ENCODE data around the gene CBLC. TPM values are rescaled to one million over a fixed set of nuclear protein-coding genes. Genes with fewer than 3 reads are reported as not detected.
A peak's percentile ranks its signal among the peaks of the same experiment; 100 is the strongest.

CBLC gene
- total RNA-seq, 1 donor from 2014 or later, result 16.2 TPM

DNA sequence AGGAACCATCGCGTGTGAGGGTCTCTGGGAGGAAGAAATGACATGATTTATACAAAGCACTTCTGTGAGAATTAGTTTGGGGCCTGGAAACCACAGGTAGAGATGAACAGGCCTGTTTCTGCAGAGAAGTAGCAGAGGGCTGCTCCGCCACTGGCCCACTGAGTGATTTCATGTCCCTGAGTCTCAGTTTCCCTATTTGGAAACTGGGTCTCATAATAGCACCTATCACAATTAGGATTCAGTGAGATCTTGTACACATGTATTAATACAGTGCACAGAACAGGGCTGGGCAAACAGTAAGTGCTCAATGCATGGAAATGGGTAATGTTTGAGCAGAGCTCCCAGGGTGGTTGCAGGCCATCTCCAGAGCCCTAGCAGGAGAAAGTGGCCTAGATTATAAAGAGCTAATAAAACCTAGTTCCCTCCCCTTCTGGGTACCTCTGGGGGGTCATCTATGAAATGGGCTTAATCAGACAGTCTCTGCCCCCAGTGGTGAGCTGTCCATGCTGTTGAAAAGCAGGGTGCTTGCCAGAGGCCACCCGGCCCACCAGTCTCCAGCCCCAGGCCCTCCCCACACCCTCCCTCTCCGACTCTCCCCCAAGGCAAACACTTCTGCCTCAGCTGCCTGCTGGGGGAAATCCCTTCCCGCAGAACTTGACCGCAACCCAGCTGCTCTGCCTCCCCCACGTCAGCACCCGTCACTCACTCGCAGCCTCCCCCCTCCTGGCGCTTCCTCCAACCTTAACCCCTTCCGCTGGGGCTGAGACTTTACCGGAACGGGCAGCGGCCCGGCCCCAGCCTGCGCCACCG is 24.7 kb upstream of the CBLC start:
- H3K27me3 Mint-ChIP-seq, result peaks cover 62% of the 10 kb centered on the region
- H3K4me1 Mint-ChIP-seq (ENCODE audit: low read depth), result peaks cover 15% of the 10 kb centered on the region
- TF ChIP-seq CTCF (IDR thresholded peaks at IDR 0.05; ENCODE audit: unreplicated experiment), result no peak
- H3K4me3 Mint-ChIP-seq (ENCODE audit: low read depth), result no peak overlapping the region
- H3K36me3 Mint-ChIP-seq (ENCODE audit: insufficient read depth), result no peaks in the 10 kb centered on the region
- no peak overlapping the region for H3K27ac Mint-ChIP-seq
- no peak for DNase-seq (ENCODE audit: low spot score, unreplicated experiment)
- H3K9me3 Mint-ChIP-seq (ENCODE audit: low read depth), result no peaks in the 10 kb centered on the region

DNA sequence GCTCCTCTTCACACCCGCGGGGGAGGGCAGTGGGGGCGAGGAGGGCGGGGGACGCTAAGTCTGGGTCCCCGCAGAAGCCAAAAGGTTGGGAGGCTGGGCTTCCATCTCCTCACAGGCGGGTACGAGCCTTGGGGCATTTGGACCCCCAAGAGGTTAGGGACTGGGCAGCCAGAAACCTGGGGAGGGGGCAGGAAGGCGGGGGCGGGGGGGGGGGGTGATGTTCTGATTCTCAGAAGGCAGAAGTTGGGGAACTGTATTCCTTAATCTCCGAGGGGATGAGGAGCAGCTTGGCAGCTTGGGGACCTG is 24.1 kb upstream of the CBLC start:
- DNase-seq (ENCODE audit: low spot score, unreplicated experiment), result no peak
- no peaks in the 10 kb centered on the region for H3K9me3 Mint-ChIP-seq (ENCODE audit: low read depth)
- H3K27me3 Mint-ChIP-seq, result peaks cover 63% of the 10 kb centered on the region
- peaks cover 18% of the 10 kb centered on the region for H3K4me1 Mint-ChIP-seq (ENCODE audit: low read depth)
- no peak for TF ChIP-seq CTCF (IDR thresholded peaks at IDR 0.05; ENCODE audit: unreplicated experiment)
- no peak overlapping the region for H3K4me3 Mint-ChIP-seq (ENCODE audit: low read depth)
- H3K27ac Mint-ChIP-seq, result no peak overlapping the region
- no peaks in the 10 kb centered on the region for H3K36me3 Mint-ChIP-seq (ENCODE audit: insufficient read depth)

GRCh38 chr19:44753932-44754749 is 23.5 kb upstream of the CBLC start:
- H3K27me3 Mint-ChIP-seq, result peaks cover 61% of the 10 kb centered on the region
- no peaks in the 10 kb centered on the region for H3K9me3 Mint-ChIP-seq (ENCODE audit: low read depth)
- H3K36me3 Mint-ChIP-seq (ENCODE audit: insufficient read depth), result no peaks in the 10 kb centered on the region
- peaks cover 18% of the 10 kb centered on the region for H3K4me1 Mint-ChIP-seq (ENCODE audit: low read depth)
- peak overlapping the region; percentile 37 for H3K4me3 Mint-ChIP-seq (ENCODE audit: low read depth)
- TF ChIP-seq CTCF (IDR thresholded peaks at IDR 0.05; ENCODE audit: unreplicated experiment), result no peak
- no peak overlapping the region for H3K27ac Mint-ChIP-seq
- no peak for DNase-seq (ENCODE audit: low spot score, unreplicated experiment)

- peaks cover 56% of the 10 kb centered on the region for H3K27me3 Mint-ChIP-seq
- no peak overlapping the region for H3K27ac Mint-ChIP-seq
- peaks cover 18% of the 10 kb centered on the region for H3K4me1 Mint-ChIP-seq (ENCODE audit: low read depth)
- H3K36me3 Mint-ChIP-seq (ENCODE audit: insufficient read depth), result no peaks in the 10 kb centered on the region
- no peak for DNase-seq (ENCODE audit: low spot score, unreplicated experiment)
- H3K9me3 Mint-ChIP-seq (ENCODE audit: low read depth), result no peaks in the 10 kb centered on the region
- TF ChIP-seq CTCF (IDR thresholded peaks at IDR 0.05; ENCODE audit: unreplicated experiment), result no peak
- peak overlapping the region; percentile 29 for H3K4me3 Mint-ChIP-seq (ENCODE audit: low read depth)
Measured at GRCh38 chr19:44754750-44755080, 23.0 kb upstream of the CBLC start.

GRCh38 chr19:44755219-44755618 is 22.5 kb upstream of the CBLC start:
- no peak for DNase-seq (ENCODE audit: low spot score, unreplicated experiment)
- no peak overlapping the region for H3K4me3 Mint-ChIP-seq (ENCODE audit: low read depth)
- no peaks in the 10 kb centered on the region for H3K36me3 Mint-ChIP-seq (ENCODE audit: insufficient read depth)
- peaks cover 18% of the 10 kb centered on the region for H3K4me1 Mint-ChIP-seq (ENCODE audit: low read depth)
- H3K27ac Mint-ChIP-seq, result no peak overlapping the region
- no peak for TF ChIP-seq CTCF (IDR thresholded peaks at IDR 0.05; ENCODE audit: unreplicated experiment)
- no peaks in the 10 kb centered on the region for H3K9me3 Mint-ChIP-seq (ENCODE audit: low read depth)
- peaks cover 54% of the 10 kb centered on the region for H3K27me3 Mint-ChIP-seq

Measured in progenitor cell of endocrine pancreas (in vitro differentiated cells).